Fibroblast of skin of scalp (primary cell): ENCODE results near the gene TAF8.
A peak's percentile ranks its signal among the peaks of the same experiment; 100 is the strongest.
"Not testable (repeated sequence)": the region's sequence is repeated elsewhere in the genome, so short reads cannot be mapped to it uniquely, and the experiment has no call there.

Experiments
- DNase-seq: peaks from one replicate; pipeline ENCODE4 v3.0.0-alpha.2; 2013

Gene TAF8

DNA sequence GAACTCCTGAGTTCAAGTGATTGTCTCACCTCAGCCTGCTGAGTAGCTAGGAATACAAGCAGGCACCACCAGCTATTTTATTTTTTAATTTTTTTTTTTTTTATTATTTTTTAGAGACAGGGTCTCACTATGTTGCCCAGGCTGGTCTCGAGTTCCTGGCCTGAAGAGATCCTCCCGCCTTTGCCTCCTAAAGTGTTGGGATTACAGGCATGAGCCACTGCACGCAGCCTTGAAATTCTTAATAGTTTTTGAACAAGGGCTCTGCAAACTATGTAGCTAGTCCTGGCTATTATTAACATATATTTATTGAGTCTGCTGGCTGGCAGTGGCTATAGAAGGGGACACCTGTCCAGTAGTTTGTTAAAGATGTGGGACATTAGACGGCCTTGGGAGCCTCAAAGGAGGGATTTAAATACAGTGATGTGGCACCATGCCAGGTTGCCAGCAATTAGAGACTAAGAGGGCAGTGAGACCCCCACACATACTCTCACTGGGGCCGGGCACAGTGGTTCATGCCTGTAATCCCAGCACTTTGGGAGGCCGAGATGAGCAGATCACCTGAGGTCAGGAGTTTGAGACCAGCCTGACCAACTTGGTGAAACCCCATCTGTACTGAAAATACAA is 21.1 kb upstream of the TAF8 start:
- no peak for DNase-seq

DNA sequence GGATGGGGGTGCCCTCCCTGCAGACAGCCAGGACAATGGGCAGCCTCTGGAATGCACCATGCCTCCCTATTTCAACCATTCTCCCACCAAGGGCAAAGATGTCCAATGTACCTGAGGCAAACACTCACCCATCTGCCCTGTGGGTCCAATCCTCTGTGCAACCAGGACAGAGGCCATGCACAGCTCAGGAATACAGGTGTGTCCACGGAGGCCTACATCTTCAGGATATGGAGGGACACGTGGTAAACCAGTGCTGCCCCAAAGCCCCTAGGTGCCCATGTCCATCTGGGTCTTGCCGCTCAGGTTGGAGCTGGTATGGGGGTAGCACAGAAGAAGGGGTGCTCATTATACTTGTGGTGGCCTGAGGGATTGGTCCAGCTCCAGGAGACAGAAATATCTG is 20.4 kb upstream of the TAF8 start:
- DNase-seq = no peak

DNA sequence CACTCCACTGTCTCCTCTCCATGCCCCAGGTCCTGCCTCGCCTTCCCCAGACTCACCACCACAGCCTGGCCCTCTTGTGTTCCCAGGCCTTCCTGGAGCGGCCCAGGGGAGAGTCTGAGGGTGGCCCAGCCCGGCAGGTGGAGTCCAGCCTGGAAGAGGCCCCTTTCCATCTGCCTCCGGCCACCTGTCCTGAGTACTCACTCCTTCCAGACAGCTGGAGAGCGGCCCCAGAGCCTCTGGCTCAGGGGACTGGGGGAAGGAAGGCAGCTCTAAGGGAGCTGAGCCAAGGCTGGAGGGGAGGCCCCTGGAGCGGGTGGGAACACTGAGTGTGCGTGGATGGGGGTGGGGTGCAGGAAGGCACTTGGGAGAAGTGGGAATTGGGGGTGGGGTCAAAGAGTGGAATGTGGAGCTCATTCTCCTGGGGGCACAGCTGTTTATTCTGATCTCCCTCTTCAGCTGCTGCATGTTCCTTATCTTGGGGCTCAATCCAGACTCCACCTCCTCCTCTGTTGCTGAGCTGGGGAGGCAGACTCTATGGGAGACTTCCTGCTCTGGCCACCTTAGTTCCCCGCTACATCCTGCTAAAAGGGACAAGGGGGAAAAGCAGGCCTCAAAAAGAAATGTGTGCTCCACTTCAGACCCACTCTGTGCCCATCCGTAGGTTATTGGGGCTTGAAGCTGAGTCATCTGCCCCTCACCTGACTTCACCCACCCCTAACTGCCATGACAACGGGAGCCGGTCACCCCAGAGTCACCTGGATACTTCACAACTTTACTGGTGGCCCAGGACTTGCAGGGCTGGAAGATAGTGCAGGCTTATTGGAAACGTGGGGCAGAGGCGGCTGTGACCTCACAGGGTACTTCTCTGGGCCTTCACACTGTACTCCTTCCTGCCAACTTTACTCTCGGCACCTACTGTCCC is 19.5 kb upstream of the TAF8 start:
- no peak for DNase-seq

DNA sequence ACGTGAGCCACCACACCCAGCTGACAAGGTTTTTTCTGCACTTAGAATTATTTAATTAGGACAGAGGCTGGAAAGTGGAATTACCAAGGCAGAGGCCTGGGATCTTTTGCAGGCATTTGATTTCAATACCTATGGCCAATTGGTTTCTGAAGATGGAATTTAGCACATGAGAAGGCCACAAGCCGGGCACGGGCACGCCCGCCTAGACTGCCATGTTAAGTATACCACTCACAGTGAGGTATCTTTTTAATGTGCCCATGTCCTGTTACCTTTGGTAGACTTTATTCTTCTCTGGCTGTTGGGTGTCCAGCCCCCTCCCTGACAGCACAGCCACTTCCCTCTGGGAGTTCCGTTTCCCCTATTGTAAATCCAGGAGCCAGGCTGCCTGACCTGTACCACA is 18.0 kb upstream of the TAF8 start:
- DNase-seq = no peak

DNA sequence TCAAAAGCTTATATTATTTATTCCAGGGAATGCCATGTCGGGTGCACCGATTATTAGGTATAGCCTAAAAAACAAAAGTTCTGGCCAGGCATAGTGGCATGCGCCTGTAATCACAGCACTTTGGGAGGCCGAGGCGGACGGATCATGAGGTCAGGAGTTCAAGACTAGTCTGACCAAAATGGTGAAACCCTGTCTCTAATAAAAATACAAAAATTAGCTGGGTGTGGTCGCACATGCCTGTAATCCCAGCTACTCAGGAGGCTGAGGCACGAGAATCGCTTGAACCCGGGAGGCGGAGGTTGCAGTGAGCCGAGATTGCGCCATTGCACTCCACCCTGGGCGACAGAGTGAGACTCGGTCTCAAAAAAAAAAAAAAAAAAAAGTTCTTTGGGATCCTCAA is 12.7 kb upstream of the TAF8 start:
- not testable (repeated sequence) for DNase-seq

DNA sequence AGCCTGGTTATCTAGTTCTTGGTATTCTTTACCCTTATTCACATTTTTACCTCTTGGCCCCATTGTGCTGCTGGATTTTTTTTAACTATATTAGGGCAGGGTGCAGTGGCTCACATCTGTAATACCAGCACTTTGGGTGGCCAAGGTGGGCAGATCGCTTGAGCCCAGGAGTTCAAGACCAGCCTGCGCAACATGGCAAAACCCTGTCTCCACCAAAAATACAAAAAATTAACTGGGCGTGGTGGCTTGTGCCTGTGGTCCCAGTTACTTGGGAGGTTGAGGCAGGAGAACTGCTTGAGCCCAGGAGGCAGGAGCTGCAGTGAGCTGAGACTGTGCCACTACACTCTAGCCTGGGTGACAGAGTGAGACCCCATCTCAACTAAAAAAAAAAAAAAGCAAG is 12.2 kb upstream of the TAF8 start:
- DNase-seq = no peak

DNA sequence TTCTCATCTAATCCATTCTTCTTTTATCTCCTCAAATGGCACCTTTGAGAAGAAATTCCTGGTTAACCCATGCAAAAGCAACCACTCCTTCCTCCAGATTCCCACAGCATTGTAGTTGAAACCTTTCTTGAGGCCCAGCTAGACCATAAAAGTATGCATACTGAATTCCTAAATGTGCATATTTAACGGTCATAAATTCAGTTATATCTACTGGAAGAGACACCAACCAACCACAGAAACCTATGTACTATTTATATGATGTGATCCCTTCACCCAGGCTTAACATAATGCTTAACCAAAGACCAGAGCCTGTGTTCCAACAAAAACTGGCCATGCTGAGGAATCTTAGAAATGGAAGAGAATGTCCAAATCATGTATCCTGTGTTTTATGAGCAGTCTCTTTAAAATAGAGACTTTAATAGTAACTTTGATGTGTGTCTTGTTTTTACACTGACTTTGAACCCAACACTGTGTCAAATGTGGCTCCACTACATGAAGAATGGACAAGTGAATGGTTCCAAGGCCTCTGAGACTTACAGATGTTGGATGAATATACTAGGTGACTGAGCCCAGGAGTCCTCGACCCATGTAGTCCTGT is 11.4 kb upstream of the TAF8 start:
- no peak for DNase-seq

DNA sequence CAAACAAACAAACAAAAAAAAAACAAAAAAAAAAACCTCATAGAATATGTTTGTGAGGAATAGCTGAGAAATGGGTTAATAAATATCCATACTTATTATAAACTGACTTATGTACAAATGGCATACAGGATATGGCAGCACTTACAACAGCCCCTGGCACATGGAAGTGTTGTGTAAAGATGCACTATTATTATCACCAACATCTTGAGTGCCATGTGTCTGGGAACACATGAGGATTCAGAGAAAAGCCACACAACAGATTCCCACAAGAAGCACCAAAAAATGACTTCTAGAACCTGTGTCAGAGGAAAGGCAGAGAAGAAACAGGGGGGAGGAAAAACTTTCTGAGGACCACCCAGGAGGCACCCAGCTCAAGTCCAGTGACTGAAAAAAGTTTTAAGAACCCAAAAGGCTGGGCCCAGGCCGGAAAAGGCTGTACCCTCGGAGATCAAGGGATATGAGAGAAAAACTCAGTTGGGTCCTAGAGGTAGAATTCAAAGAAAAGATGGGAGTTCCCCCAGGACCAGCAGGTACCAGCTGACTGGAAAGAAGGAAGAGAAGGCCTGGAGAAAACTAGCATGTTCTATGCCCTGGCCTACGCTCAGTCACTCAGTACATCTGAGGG is 9.4 kb upstream of the TAF8 start:
- DNase-seq = no peak

DNA sequence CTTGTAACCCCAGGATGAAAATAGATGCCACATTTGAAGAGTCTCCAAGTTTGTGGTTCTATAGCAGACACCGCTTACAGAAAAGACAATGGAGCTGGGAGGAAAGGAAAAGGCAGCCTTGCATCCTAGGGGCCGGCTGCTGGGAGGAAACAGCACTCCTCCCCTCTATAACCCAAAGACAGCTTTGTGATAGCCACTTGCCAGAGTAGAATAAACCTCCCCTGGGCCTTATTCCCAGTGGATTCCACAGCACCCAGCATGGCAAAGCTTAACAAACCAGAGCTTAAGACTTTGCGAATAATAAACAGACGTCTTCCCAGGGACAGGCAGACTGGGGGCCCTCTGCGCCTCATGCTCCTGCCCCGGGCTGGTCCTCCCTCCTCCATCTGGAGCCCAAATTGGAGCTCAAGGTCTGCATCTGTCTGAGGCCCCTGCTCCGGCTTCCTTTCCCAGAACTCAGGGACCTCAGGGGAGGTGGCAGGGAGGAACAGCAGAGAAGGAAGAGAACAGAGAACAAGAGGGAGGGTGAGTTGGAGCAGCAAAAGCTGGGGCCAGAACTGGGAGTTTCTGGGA is 8.8 kb upstream of the TAF8 start:
- DNase-seq = no peak

DNA sequence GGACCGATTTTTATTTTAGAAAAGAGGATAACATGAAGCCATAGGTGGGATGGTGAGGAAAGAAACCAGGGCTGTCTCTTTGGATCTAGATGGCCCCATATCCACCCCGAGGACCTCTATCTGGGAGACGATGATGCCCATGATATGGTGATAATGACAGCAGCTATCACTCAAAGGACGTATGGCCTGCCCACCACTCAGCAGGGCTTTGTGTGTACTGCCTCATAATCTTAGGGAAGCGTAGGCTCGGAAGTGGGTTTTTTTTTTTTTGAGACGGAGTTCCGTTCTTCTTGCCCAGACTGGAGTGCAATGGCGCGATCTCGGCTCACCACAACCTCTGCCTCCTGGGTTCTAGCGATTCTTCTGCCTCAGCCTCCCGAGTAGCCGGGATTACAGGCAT is 8.2 kb upstream of the TAF8 start:
- no peak for DNase-seq

DNA sequence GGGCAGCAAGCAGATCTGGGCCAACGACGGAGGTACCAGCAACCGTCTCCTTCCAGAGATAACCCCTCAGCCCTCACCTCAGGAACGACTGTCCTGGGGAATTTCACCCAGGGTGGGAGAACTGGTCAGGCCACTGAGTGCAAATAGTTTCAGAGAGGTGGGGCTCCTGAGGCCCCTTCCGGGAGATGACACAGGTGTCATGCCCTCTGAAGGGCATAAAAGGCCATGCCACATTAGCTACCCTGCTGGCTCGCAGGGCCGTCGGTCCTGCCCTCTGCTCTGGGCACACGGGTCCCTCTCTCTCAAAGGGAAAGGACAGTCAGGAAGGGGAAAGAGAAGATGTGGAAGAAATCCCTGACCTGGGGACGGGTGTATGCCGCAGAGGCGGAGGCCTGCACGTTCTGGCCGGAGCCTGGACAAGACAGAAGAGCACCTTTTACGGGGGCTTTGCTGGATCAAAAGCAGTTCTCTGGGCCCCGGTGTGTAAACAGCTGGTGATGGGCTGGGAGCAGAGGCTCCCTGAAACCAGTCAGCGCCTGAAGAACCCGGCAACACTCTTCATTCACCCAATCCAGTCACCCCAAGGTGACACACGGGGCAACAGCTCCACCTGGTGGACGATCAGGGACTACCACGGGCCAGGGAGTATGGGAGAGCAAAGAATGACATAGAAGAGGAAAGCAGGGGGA is 6.4 kb upstream of the TAF8 start:
- peak; percentile 82 for DNase-seq

DNA sequence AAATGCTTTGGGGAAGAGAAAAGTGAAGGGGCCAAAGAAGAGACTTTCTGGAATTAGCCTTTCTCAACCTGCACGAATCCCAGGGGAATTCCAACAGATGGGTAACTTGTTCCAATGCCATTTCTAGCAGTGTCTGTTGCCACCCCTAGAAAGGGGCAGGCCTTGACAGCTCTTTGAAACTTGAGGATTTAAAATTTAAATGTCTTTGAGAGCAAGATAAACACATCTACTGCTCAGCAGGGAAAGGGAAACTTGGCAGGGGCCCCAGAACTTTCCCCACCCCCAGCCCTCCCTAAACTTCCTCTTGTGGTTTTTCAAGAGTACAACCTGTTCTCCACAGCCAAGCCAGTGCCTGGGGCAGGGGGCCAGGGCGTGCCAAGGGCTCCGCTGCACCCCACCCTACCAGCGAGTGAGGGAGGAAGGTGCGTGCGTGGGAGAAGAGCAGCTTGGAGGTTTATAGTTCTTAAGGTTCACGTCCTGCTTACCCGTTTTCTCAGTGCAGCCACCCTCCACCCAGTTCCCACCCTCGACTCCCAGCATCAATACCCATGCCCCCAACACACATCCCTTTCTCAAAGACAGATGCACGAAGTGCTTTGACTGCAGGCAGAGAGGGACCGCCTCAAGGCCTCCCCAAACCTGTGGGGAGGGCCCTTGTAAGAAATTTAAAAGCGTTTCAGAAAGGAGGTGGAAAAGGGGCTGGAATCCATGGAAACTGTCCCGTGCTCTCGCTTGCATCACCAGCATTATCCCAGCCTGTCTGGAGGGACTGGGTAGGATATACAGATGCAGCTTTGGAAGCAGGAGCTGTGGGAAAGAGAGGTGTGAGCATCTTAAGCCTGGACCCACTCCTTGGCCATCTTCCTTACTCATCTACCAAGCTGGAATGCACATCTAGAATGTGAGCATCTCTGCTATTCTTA is 4.5 kb upstream of the TAF8 start:
- DNase-seq = peak; percentile 68

DNA sequence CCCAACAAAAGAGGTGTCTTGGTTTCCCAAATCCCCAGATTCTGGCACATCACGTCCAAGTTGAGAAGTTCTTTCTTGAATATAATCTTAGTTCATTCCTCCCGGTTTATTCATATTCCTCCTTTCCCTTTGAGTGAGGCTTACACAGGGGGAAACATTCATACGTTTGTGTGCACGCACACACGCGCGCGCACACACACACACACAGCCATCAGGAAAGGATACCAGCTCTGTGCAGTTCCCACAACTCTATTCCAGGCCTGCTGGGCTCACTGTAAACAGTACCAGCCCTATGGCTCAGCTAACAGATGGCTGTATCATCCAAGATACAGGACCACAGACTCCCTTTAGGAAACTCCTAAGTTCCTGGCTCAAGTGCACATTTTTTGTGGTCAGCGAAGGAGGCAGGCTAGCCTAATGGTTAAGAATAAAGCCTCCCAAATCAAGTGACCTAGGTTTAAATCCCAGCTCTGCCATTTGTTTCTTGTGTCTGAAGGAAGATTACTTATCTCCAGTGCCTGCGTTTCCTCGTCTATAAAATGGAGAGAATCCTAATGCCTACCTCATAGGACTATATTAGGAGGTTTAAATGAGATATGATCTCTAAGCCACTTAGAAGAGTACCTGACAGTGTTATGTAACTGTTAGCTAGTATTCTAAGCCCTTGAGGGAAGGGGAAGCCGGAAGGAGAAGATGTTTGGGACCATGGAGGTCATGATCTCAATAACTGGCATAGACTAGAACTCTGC is 3.7 kb upstream of the TAF8 start:
- DNase-seq = peak; percentile 22

DNA sequence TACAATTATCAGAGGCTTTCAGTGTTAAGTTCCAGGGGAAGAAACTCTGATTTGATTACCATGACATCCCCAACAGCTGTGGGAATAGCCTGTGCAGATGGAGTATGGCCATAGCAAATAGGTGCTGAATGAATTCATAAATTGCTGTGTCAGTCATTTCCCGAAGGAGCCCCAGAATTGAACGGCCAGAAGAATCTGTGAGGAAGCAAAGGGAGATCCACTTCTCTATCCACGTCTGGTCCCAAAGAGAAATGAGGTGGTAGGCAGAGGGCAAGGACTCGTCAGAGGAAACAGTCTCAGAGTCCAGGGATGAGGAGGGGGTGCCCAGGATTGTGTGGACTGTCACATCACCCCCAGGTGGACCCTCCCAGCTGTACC is 3.1 kb upstream of the TAF8 start:
- DNase-seq = no peak

DNA sequence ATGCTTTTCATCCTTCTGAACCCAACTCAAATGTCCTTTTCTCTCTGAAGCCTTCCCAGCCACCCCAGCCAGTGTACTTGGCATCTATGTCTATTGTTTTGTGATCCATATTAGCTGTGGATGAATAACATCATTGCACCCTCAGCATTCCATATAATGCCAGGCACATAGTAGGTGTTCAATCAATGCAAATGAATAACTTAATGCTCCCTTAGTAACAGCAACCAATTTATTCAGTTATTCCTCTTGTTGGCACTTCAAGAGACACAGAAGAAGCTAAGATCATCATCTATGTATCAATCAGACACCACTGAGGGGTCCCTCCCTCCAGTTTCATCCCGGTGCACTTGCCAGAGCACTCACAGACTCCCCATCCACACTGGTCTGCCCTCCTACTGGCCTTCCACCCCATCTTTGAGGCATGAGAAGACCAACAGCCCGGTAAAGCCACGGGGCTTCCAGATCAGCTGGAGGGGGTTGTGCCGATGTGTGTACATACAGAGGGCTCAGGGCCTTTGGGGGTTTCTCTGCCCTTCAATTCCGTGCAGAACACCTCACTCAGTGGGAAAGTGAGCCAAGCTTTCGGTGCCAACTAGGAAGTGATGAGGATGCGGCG is 2.4 kb upstream of the TAF8 start:
- no peak for DNase-seq

DNA sequence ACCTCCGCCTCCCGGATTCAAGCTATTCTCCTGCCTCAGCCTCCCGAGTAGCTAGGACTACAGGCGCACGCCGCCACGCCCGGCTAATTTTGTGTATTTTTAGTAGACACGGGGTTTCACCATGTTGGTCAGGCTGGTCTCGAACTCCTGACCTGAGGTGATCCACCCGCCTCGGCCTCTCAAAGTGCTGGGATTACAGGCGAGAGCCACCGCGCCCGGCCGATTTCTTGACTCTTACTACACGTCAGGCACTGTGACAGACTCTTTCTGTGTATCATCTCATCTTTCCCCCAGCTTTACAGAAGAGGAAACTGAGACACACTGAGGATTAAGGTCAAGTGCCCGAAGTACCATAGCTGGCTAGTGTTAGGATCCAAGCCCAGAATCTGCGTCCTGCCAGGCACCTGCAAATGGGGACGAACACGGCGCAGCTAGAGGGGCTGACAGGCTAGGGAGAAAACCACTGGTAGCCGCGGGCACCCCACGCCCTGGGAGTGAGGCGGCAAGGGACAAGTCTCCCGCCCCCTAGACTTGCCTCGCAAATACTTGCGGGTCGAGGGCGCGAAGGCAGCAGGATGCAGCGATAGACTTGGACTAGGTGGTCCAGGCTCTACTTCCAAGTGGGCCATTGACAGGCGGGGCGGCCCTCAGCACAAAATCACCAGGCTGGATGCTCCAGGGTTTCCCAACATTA is 1.1 kb upstream of the TAF8 start:
- no peak for DNase-seq

DNA sequence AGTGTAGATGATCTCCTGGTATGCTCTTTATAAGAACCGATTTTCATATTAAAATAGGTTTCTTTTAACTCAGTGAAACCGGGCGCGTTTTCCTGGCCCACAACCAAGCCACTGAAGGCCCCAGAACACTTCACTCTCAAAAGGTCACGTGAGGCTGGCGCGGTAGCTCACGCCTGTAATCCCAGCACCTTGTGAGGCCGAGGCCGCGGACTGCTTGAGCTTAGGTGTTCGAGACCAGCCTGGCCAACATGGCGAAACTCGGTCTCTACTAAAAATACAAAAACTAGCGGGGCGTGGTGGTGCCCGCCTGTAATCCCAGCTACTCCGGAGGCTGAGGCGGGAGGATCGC is 402 bp upstream of the TAF8 start:
- DNase-seq = no peak

DNA sequence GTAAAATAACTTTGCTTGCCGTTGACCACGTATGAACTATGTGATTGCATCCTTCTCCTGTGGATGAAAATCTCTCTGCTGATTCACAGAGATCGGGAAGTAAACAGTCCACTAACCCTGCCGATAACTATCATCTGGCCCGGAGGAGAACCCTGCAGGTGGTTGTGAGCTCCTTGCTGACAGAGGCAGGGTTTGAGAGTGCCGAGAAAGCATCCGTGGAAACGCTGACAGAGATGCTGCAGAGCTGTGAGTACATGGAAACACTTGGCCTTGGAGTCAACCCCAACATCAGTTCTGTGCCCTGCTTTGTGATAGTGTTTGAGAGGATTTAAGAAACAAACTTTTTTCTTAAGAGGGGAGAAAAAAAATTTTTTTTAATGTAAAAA is 937 bp downstream of the TAF8 start:
- DNase-seq = no peak

DNA sequence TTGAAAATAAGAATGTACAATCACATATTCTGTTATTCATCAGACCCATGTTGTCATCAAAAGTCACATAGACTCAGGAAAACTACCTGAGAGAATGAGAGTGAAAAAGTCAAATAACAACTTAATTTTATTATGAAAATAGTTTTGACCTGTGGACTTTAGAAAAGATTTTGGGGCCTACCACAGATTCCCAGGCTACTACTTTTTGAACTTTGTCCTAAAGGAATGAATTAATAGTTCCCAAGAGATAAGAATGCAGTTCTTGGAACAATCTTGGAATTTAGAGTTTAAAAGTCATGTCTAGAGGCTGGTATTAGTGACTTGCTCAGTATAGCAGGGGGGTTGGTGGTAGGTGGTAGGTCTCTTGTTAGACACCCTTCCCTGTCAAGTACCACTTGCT is 3.3 kb downstream of the TAF8 start:
- no peak for DNase-seq

DNA sequence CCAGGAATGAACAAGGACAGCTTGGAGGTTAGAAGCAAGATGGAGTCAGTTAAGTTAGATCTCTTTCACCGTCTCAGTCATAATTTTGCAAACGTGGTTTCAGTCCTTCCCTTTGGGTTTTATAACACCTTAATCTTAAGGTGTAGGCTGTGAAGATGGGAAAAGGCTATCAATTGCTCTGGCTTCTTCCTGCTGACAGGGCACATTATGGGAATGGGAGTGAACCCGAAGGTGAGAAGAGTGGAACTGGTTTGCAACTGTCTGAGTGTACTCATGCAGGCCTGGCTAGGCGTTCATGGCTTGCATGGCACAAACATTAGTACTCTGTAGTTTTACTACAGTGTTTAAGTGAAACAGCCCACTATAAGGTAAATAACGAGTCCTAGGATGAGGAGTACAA is 9.4 kb downstream of the TAF8 start:
- DNase-seq = no peak
